ENCODE results near the gene LRRC17.
"Not testable (repeated sequence)": the region's sequence is repeated elsewhere in the genome, so short reads cannot be mapped to it uniquely, and the experiment has no call there.

Gene LRRC17

DNA sequence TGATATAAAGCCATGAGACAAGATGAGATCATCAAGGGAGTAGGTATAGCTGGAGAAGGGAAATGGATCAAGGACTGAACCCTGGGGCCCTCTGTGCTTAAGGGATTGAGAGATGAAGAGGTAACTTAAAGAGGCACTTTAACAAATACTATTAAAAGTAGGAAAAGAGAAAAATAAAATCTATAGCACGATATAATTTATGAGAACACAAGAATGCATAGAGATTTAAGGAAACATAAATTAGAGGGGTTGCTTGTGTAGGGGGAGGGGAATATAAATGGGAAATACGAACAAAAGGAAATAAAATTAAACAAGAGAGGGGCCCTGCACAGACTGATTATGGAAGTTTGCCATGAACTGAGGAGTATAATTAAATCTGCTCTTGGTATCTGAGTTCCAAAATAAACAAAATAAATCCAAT lies 15.6 kb upstream of the LRRC17 start:
- no peak for DNase-seq (ENCODE audit: low read depth)

DNA sequence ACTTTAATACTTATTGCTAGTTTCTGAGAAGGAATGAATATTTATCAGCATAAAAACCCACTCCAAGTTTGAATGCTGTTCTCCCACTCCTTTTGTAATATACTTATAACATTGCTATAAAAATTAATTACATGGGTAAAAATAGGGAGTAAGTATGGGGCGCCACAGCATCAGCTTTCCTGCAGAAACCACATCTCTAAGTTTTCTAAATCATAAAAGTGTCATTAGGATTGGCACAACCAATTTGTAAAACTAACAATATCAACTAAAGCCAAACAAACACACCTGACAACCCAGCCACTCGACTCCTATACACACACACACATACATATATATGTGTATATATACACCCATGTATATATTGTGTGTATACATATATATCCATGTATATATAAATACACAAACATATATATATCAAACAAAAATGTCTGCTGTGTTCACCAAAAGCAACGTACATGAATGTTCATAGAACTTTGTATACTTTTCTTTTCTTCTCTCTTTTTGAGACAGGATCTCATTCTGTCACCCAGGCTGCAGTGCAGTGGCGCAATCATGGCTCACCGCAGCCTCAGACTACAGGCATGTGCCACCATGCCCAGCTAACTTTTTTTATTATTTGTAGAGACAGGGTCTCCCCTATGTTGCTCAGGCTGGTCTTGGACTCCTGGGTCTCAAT lies 14.8 kb upstream of the LRRC17 start:
- DNase-seq (ENCODE audit: low read depth): no peak

DNA sequence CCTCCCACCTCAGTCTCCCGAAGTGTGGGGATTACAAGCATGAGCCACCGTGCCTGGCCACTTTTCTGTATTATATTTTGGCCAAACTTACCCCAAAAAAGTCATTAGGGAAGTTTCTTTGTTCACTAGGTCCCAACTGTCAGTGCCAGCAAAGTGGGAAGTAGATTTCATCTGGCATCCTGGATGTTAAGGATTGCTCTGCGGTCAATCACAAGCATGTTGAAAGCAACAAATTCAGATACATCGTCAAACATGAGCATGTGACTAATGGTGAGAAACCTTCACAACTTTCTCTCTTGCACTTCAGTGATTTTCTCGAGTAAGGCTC lies 14.3 kb upstream of the LRRC17 start:
- no peak for DNase-seq (ENCODE audit: low read depth)

DNA sequence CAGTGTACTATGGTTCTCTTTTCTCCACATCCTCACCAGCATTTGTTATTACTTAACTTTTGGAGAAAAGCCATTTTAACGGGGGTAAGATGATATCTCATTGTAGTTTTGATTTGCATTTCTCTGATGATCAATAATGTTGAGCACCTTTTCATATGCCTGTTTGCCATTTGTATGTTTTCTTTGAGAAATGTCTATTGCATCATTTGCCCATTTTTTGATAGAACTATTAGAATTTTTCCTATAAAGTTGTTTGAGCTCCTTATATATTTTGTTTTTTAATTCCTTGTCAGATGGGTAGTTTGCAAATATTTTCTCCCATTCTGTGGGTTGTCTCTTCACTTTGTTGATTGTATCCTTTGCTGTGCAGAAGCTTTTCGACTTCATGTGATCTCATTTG lies 10.7 kb upstream of the LRRC17 start:
- DNase-seq (ENCODE audit: low read depth): not testable (repeated sequence)

DNA sequence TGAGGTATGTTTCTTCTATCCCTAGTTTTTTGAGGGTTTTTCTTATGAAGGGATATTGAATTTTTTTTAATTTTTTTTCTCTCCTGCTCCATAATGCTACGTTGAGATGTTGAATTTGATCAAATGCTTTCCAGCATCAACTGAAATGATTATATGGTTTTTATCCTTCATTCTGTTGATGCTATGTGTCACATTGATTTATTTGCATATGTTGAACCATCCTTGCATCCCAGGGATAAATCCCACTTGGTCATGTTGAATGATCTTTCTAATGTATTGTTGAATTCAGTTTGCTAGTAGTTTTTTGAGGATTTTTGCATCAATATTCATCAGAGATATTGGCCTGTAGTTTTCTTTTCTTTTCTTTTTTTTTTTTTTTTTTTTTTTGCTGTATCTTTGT lies 9.2 kb upstream of the LRRC17 start:
- not testable (repeated sequence) for DNase-seq (ENCODE audit: low read depth)

DNA sequence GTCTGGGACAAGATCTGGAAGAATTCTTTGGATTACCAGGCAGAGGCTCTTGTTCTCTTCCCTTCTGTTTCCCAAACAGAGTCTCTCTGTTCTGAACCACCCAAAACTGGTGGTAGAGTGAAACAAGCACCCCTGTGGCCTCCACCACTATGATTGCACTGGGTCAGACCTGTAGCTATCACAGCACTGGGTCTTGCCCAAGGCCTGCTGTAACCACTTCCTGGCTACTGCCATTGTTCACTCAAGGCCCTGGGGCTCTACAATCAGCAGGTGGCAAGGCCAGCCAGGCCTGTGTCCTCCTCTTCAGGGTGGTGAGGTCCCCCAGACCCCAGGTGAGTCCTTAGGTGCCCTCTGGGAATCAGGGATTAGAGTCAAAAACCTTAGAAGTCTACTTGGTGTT lies 4.1 kb upstream of the LRRC17 start:
- DNase-seq (ENCODE audit: low read depth): no peak

DNA sequence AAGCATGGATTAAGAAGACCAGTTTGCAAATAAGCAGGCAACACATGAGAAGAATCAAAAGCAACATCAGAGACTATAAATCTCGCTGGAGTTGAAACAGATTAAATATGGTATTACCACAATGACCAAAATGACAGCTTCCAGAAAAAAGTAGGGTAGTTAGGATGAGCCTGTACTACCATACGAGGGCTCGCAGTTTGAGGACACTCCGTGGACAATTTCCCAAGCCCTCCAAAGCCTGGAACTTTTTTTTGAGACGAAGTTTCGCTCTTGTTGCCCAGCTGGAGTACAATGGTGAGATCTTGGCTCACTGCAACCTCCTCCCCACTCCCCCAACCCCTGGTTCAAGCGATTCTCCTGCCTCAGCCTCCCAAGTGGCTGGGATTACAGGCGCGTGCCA lies 1.0 kb downstream of the LRRC17 start:
- DNase-seq (ENCODE audit: low read depth): no peak

DNA sequence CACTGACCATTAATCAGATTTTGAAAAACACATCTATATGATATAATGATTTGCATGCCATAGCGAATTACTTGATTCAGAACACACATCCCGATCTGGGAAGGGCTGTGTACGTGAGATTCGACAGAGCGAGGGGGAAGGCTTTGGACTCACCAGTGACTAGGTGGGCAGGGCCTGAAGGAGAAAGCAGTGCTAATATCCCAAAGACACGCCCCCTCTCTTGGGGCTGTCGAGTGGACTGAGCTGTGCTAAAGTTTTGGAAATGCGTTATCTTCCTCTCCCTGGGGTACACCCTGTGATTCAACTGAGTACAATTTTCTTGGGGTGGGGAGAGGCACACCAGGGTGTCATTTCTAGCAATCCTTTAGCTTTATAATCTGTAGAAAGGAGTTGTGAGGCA lies 1.8 kb downstream of the LRRC17 start:
- DNase-seq (ENCODE audit: low read depth): no peak

DNA sequence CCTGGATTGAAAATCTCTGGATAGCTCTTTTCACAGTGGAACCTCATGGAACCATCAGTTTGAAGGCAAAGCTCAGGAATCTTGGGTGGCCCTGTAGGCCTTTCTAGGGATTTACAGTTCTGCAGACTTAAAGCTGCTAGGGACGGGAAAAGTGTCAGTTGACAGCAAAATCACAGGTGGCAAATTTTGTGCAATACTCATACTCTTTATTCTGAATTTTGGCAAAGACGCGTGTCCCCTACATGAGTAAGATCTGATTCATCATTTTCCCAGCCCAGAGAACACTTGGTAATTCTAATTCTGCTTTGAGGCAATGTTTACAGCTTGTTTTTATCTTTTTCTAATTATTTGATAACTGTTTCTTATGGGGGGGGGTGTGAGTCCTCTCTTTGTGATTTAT lies 3.6 kb downstream of the LRRC17 start:
- DNase-seq (ENCODE audit: low read depth): no peak

DNA sequence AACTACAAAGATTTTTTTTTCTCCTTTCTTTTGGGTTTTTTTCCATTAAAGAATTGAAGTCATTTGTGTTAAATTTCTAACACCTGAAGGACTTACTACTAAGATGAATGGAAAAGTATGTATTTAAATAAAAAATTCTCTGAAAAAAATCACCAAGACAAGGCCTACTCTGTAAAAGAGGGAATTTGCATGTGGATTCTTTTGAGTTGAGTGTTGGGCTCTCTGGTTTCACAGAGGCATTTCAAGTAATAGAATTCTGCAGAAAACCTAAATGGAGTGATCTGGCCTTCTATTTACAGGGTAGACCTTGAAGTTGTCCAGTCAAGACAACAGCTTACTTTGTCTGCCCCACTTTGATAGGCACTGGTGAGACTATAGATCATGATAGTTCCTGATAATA lies 4.1 kb downstream of the LRRC17 start:
- no peak for DNase-seq (ENCODE audit: low read depth)

DNA sequence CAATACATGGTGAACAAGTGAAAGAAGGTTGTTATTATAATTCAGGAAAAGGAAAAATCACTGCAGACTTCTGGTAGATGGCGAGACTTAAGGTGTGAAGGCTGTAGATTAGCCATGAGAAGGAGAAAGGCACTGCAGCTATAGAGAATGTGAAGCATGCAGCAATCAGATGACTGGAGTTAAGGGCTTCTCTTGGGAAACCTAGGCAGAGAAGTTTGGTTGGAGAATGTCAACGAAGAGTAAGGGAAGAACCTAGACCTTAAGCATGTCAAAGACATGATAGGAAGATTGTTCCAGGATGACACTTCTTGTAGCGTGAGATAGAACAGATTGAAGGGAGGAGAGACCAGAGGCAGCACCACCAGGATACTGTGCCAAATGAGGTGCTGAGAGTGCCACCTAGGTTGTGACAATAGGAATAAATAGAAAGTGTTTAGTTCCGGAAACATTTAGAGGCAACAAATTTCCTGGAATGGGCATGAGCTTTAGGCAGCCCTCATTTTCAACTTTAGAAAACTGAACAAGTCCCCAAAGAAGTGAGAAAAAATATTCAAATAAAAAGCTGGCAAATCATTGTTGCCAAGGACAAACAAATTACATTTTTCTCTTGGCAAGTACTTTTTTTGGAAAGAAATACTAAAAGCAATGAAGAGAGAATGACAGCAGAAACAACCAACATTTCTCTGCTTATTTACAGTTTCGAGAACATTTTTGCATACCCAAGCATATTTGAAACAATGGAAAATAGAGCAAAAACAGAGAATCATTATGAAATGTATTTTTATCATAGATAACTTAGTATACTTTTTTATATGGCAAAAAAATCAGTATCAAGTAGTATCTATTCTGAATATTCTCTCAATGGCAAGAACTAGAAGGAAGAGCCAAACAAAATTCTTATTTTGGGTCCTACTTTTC lies 4.9 kb downstream of the LRRC17 start:
- DNase-seq (ENCODE audit: low read depth): no peak

DNA sequence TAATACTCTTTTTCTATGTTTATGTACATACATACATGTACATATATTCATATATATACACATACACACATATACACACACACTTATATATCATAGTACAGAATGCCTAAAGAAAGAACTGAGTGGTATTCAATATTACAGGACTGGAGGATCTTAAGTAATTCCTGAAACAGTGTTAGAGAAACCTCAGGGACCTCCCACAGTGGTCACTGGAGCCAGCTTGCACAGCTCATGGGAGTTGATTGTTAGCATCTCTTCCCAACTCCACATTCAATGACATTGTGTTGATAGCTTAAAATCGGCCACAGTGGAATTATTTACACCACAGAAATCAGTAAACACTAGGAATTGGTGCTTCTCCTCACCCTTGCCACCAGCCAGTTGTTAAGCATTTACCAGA lies 6.0 kb downstream of the LRRC17 start:
- no peak for DNase-seq (ENCODE audit: low read depth)

DNA sequence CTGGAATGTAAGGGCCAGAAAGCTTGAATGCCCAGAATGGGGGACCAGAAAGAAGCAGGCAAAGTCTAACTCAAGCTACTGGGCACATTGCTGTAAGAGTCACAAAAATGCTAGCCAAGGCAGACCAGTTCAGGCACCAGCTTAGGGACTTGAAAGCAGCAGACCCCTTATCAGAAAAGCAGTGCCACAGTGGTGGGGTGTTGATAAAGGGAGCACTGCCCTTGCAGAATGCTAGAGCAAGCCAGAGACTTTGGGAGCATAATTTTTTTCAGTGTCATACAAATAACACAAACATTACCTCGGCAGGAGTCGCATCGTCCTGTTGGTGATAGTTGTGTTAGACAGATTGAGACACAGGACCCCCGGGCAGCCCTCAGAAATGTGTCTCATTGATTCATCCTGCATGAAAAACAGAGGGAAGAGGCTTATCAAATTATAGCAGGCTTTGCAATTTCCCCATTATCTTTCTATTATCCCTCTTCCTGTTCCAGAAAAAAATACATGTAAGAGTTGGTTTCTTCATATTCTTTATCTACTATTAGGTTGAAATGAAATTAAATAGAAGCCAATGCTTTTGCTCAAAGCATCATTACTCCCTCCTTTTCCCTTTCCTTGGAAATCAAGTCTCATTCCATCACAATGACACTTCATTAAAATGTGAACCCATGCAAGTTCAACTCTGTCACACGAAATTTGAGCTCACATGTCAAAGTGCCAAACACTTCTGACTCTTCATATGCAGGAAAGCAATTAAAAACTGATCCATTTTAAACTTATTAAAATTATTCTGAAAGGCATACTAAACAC lies 13.4 kb downstream of the LRRC17 start:
- no peak for DNase-seq (ENCODE audit: low read depth)

DNA sequence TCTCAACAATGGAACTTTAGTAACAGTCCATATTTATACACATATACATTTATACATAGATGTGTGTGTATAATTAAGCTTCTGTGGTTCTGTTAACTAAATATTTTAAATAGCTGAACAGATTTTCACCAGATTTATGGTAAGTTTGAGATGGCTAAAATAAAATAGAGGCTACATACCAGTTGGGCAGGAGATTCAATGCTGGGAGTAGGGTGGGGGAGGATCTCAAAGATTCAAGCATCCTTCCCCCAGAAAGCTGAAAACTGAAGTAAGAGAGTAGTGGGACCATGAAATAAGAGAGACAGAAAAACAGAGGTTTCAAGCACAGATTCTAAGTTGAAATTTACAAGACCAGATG lies 14.0 kb downstream of the LRRC17 start:
- DNase-seq (ENCODE audit: low read depth): no peak

DNA sequence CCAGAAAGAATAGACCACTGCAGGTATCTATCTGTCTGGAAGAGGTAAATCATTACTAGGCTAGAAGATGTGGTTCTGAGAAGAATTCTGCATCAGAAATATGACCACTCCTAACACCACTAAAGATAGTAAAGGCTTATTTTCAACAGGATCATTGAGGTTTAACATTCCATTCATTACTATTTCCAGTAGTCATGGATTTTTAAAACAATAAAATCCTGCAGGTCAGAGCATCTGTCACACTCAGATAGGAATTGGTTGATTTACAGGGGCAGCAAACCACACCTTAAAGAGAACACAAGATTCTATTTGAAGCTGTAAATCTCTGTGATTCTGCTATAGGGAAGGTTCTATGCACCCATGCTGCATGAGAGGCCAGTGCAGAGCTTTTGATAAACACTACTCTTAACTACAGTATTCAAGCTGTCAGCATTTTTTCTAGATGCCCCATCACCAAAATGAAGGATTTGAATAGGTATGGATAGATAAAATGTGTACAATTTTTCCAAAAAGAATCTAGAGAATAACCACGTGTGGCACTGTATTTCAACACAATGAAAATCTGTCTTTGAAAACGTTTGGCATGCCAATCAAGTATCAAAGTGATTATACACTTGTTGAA lies 14.6 kb downstream of the LRRC17 start:
- no peak for DNase-seq (ENCODE audit: low read depth)

DNA sequence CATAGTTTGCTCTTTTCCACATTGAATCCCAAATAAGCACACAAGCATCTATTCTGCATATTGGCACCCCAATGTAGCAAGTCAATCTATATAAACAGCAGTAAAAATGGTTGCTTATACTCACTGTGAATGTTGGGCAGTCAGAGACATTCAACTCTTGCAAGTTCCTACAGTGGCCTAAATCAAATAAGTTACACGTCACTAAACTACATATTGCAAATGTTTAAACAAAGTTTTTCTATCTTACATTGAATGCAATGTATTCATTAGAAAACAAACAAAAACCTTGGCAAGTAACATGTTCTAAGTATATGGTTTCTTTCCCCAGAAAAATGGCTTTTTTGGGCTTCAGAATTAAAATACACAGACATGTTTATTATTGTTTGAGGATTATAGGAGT lies 19.0 kb downstream of the LRRC17 start:
- DNase-seq (ENCODE audit: low read depth): no peak

DNA sequence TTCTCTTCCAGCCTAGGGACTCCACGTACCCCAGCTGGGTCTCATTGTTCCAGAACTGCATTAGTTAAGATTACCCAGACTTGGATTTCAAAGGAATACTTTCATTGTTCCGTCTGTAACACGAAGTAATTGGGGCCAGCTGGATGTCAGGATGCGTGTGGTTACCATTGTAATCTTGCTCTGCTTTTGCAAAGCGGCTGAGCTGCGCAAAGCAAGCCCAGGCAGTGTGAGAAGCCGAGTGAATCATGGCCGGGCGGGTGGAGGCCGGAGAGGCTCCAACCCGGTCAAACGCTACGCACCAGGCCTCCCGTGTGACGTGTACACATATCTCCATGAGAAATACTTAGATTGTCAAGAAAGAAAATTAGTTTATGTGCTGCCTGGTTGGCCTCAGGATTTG lies 21.0 kb downstream of the LRRC17 start:
- DNase-seq (ENCODE audit: low read depth): no peak

DNA sequence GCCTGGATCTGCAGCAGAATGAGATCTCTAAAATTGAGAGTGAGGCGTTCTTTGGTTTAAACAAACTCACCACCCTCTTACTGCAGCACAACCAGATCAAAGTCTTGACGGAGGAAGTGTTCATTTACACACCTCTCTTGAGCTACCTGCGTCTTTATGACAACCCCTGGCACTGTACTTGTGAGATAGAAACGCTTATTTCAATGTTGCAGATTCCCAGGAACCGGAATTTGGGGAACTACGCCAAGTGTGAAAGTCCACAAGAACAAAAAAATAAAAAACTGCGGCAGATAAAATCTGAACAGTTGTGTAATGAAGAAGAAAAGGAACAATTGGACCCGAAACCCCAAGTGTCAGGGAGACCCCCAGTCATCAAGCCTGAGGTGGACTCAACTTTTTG lies 21.4 kb downstream of the LRRC17 start:
- DNase-seq (ENCODE audit: low read depth): no peak

DNA sequence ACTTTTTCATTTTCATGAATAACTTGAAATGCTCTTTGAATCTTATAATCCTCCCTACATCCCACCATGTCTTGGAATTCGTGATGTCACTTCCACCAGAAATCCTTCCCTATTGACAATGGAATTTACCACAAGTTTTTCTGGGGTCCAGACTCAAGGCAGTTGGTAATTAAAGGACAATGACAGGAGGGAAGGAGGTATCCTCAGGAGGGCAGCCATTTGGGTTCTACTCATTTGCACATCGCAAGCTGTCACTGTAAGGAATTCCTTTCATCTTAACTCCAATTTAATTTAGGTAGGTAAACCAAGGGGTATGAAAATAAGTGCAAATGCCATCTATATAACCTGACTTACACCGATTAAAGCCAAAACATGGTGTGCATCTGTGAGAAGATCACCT lies 21.9 kb downstream of the LRRC17 start:
- no peak for DNase-seq (ENCODE audit: low read depth)

DNA sequence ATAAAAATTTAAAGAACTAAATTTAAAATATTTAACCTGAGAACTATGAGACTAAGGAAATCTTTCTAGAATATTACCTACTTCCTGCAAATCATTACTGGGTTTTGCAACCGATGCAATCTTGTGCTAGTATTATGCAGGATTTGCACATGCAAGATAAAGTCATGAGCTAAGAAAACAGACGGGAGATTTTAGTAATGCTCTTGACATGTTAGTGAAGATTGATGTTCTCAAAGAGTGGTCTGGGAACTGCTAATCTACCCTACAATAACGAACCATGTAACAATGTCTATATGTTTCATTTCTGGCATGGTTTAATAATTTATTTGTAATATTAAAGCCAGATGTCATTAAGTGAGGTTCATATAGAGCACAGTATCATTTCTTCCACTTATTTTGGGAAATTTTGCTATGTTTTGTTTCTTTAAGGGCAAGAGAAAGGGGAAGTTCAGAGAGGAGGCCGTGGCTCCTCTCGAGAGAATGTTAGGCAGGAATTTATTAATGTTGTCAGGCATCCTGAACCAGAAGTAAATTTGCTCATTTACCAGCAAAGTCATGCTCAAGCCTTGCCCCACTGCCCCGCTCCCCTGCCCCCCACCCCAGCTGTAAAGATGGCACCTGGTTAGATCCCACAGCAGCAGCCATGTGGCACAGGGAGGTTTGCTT lies 22.8 kb downstream of the LRRC17 start:
- no peak for DNase-seq (ENCODE audit: low read depth)

DNA sequence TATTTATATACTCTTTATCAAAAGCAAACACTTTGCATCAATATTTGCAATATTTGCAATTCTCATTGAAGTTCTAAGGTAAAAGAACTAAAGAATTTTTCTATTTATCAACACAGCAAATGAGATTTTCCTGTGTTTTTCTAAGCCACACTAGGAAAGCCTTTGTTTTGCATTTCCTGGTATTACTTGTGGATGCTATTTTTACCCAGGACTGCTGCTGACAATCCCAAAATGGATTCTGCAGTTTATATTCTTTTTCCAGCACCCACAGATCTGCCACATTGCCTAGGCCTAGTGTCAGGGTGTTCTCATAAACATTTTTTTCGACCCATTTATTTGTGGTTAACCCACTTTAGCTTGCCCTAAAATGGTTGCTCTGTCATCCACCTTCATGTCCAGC lies 25.9 kb downstream of the LRRC17 start:
- no peak for DNase-seq (ENCODE audit: low read depth)
